Subcutaneous adipose tissue (tissue), 4 donors: ENCODE data around the gene RHOV. TPM values are rescaled to one million over a fixed set of nuclear protein-coding genes. Genes with fewer than 3 reads are reported as not detected.

ENCODE experiments used
- CTCF ChIP-seq: fragments of 450-650 bp; IDR thresholded peaks from one replicate; pipeline ENCODE4 v1.5.1; 2016; ENCODE audit warnings: low read depth, mild to moderate bottlenecking, control low read depth, antibody characterized with exemption, moderate library complexity
- total RNA-seq, 4 donors: library from RNA; depleted of rRNA; stranded (reverse); fragments of >200 nt; gene quantifications; one replicate each; pipeline ENCODE4 v1.1.0, GENCODE V29; 2016

Gene RHOV
- total RNA-seq, 4 donors from 2014 or later, result not detected

- no peak for TF ChIP-seq CTCF
Measured at GRCh38 chr15:40917585-40917984, 43.6 kb upstream of the RHOV start.

DNA sequence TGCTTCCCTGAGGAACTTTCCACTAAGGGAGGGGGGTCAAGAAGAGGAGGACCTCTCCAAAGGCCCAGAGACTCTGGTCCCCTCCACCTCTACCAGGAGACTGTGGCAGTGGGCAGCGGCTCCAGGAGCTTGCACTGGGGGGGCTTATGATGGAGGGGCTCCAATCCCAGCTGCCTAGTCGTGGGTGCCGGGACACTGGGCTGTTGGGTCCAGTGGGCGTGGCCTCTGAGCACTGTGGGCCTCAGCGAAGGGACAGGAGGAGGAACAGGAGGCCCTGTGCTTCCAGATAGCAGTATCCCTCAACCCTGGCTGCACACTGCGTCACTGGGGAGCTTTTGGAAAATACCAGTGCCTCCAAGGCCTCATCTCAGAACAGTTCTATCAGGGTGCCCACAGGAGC is 41.6 kb upstream of the RHOV start:
- TF ChIP-seq CTCF, result no peak

- TF ChIP-seq CTCF, result no peak
Measured at GRCh38 chr15:40915116-40915661, 41.2 kb upstream of the RHOV start.

DNA sequence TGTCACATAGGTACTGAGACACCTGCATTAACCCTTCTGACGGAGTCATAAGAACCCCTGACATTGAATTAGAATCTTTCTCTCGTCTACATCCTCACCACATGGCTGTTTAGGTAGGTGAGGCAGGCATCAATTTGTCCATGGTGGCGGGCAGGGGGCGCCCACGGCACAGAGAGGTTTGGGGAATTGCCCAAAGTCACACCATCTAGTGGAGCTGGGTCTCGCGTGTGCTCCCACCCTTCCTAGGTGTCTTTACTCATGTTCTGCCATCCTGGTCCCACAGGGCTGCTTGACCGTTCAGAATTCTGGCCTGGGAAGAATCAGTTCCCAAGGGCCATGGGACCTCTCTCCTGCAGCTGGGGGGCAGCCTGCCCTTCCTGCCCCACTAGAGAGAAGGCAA is 40.5 kb upstream of the RHOV start:
- no peak for TF ChIP-seq CTCF

GRCh38 chr15:40914013-40914412 is 40.0 kb upstream of the RHOV start:
- TF ChIP-seq CTCF, result no peak

- TF ChIP-seq CTCF, result no peak
Measured at GRCh38 chr15:40912478-40912877, 38.4 kb upstream of the RHOV start.

- TF ChIP-seq CTCF, result no peak
Measured at GRCh38 chr15:40911693-40912092, 37.7 kb upstream of the RHOV start.

GRCh38 chr15:40911141-40911540 is 37.1 kb upstream of the RHOV start:
- TF ChIP-seq CTCF, result no peak
